WI38 (cell line): Measurements from ENCODE around the gene LCP2.

Source experiments
- H3K4me3 ChIP-seq: 2 replicates; pipeline ENCODE4 v1.5.1; 2011; ENCODE audit warnings: low read depth, mild to moderate bottlenecking, control low read depth, low read length
- TF ChIP-seq, protein P1 (sequence below): IDR thresholded peaks from 2 replicates; pipeline ENCODE4 v1.5.1; 2012; ENCODE audit warnings: low read depth, mild to moderate bottlenecking, control low read depth, low read length

LCP2 gene

DNA sequence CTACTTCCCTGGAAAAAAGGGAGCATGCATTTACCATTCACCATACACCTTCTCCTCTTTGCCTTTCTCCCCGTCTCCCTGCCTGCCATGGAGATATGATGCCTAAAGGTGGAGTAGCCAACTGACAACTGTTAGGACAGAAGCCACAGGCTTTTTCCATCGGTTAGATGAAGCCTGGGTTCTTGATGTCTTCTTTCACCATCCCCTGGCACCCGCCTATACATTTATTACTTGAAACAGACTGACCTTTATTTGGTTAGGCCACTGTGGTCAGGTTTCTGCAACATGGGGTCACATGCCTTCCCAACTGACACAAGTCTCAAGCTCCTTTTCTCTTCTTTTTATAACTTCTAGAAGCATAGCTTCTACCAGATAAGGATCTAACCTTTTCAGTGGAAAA lies 7.1 kb downstream of the LCP2 start:
- H3K4me3 ChIP-seq = no peak overlapping the region
- TF ChIP-seq, protein P1, sequence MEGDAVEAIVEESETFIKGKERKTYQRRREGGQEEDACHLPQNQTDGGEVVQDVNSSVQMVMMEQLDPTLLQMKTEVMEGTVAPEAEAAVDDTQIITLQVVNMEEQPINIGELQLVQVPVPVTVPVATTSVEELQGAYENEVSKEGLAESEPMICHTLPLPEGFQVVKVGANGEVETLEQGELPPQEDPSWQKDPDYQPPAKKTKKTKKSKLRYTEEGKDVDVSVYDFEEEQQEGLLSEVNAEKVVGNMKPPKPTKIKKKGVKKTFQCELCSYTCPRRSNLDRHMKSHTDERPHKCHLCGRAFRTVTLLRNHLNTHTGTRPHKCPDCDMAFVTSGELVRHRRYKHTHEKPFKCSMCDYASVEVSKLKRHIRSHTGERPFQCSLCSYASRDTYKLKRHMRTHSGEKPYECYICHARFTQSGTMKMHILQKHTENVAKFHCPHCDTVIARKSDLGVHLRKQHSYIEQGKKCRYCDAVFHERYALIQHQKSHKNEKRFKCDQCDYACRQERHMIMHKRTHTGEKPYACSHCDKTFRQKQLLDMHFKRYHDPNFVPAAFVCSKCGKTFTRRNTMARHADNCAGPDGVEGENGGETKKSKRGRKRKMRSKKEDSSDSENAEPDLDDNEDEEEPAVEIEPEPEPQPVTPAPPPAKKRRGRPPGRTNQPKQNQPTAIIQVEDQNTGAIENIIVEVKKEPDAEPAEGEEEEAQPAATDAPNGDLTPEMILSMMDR = no peak

DNA sequence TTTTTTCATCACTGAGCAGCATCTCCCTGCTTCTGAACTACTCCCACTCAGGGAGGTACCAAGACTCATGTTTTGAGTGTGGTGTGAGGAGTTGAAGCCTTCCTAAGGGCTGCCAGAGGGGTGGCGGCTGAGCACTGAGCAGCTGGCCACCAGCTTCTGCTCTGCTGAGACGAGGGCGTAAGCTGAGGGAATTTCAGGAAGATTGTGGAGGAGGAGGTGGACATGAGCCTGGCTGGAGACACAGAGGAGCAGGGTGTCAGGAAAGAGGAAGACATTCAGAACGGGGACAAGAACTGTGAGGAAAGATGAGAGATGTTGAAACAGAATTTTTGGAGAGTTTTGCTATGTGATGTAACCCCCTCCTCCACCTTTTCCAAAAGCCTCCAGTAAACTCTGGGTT lies 7.8 kb downstream of the LCP2 start:
- TF ChIP-seq, protein P1 = no peak
- H3K4me3 ChIP-seq = no peak overlapping the region

DNA sequence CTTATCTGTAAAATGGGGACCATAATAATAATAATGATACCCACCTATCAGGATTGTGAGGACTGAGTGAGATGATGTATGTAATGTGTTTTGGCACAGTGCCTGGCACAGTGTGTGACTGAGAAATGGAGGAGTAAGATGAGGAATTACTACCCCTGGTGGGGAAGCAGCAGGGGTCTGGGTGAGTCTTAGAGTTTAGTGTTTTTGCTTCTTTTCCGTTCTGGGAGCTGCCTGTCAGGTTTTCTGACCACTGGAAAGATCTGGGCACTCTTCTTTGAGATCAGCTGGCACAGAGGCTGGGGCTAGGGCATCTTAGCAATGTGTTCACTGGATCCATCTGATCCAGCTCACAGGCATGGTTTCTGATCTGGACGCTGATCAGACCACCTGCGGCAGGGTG lies 8.5 kb downstream of the LCP2 start:
- TF ChIP-seq, protein P1 = no peak
- H3K4me3 ChIP-seq = no peak overlapping the region

DNA sequence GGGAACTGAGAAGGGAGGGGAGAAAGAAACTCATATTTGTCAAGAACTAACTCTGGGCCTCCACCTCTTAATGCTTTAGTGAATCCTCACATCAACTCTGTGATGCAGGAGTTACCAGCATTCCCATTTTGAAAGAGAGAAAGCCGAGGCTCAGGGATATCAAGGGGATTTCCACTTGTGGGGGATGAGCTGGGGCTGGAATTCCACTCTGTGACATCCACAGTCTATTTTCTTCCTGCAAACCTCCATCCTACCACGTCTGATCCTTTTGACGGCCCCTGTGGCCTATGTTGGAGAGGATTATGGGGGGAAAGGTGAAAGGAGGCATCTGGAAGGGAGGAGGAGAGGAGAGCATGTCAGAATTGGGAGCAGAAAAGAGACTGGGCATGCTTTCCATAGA lies 9.0 kb downstream of the LCP2 start:
- H3K4me3 ChIP-seq = no peak overlapping the region

DNA sequence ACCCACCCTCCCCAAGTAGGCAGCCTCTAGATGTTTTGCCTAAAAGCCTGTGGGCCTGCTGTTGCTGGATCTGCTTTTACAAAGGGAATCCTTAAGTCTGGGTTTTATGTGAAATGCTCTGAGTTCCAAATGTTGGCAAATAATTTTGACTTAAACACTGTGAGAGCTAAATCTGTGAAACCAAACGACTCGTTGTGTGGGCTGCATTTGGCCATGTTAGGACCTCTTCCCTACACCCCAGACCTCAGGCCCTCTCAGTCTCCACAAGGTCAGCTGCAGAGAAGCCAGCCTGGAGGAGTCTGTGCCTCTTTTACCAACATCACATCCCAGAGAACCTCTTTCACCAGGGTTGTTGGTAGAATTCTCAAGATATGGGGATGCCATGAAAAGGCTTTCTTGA lies 9.4 kb downstream of the LCP2 start:
- TF ChIP-seq, protein P1 = no peak
- H3K4me3 ChIP-seq = no peak overlapping the region

More for the DNA sequence above, 9.0 kb downstream of the LCP2 start:
- TF ChIP-seq, protein P1 = no peak

DNA sequence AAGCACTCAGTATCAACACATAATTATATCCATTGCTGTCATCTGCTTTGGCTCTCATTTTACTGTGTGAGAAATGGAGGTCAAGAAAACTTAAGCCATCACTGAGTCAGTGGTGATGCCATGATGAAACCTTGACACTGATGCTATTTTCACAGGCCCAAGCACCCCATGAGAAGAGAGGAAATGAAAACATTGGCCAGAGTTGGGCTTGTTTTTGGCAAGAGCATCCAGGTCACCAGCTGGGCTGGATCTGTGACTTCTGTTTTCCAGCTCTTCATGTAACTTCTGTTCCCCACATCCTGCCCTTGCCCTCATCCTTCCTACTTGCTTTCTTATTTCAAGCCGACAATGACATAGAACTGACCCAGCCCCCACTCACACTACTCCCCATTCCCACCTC lies 10.0 kb downstream of the LCP2 start:
- no peak overlapping the region for H3K4me3 ChIP-seq
- TF ChIP-seq, protein P1 = no peak

DNA sequence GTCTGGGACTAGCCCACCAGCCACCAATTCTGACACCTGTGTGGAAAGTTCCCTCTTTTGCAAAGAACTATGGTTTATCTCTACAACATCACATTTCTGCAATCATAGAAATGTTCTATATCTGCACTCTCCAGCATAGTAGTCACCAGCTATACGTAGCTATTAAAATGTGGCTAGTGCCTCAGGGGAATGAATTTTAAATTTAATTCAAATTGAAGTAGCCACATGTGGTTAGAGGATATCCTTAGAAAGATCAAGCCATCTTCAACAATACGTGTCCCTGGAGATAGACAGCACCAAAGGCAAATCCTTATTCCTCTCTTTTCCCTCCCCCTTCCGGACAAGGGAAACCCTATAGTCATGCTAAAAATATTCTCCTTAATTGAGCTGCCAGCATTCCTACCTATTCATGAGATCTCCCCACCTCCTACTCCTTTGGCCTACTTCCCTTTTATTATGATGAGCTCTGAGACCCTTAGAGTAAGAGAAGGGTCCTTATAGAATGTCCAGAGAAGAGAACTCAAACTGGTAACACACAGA lies 11.1 kb downstream of the LCP2 start:
- H3K4me3 ChIP-seq = no peak overlapping the region
- TF ChIP-seq, protein P1 = no peak
